ENCODE results near the gene PNMT. TPM values are rescaled to one million over a fixed set of nuclear protein-coding genes. Genes with fewer than 3 reads are reported as not detected.

Gene PNMT
- polyA plus RNA-seq, 3 donors, result not detected

GRCh38 chr17:39648616-39649366 is 19.5 kb upstream of the PNMT start:
- Mint-ChIP-seq H3K27ac (peak overlapping the region in 3 of 7 donors; percentile 2 to 28 (median 27)), H3K36me3 (peaks cover 32% of the 10 kb centered on the region in 2 donors), H3K27me3 (ENCODE audit: low read depth in 3 of 3) (peaks cover 0 to 2% (median 0%) of the 10 kb centered on the region in 3 donors), H3K9me3 (no peaks in the 10 kb centered on the region), H3K4me1 (peaks cover 22% of the 10 kb centered on the region), H3K4me3 (no peak overlapping the region)
- Histone ChIP-seq H3K9me3 (replicated peaks in 1 of 2; ENCODE audit: control insufficient read depth in 1 of 2, insufficient read depth in 1 of 2, low read length in 2 of 2) (no peaks in the 10 kb centered on the region), H2AFZ (ENCODE audit: insufficient read depth, low read depth, low read length, poor library complexity, severe bottlenecking) (no peak overlapping the region), H3K4me2 (replicated peaks; ENCODE audit: extremely low read depth, low read length, poor library complexity, severe bottlenecking) (no peak overlapping the region), H4K20me1 (ENCODE audit: insufficient read depth, low read length) (peaks cover 99% of the 10 kb centered on the region), H3K9ac (ENCODE audit: insufficient read depth, low read length, poor library complexity, severe bottlenecking) (no peak overlapping the region), H3K79me2 (ENCODE audit: insufficient read depth, low read length) (peaks cover 63% of the 10 kb centered on the region), H3K4me1 (ENCODE audit: control insufficient read depth in 1 of 2, insufficient read depth in 2 of 2, low read length in 2 of 2) (peaks cover 0 to 2% of the 10 kb centered on the region in 2 donors), H3K27me3 (ENCODE audit: control insufficient read depth in 2 of 2, insufficient read depth in 2 of 2, low read length in 2 of 2) (no peaks in the 10 kb centered on the region), H3K4me3 (replicated peaks in 1 of 3; ENCODE audit: low read depth in 2 of 3, low read length in 3 of 3) (no peak overlapping the region), H3K36me3 (replicated peaks in 1 of 2; ENCODE audit: control insufficient read depth in 1 of 2, insufficient read depth in 2 of 2, low read length in 2 of 2) (peaks cover 0 to 21% of the 10 kb centered on the region in 2 donors), H3K27ac (ENCODE audit: low read depth in 1 of 2, low read length in 2 of 2) (no peak overlapping the region)
- no peak for DNase-seq
- 90% methylated on average over 12 of the region's 15 CpGs for WGBS (ENCODE audit: insufficient coverage)
- intact Hi-C loops (cut with micrococcal nuclease), result no loop called here
- no peak for TF ChIP-seq CTCF (IDR thresholded peaks at IDR 0.05)

GRCh38 chr17:39650121-39650579 is 18.1 kb upstream of the PNMT start:
- Histone ChIP-seq H2AFZ (ENCODE audit: insufficient read depth, low read depth, low read length, poor library complexity, severe bottlenecking) (no peak overlapping the region), H3K36me3 (replicated peaks in 1 of 2; ENCODE audit: control insufficient read depth in 1 of 2, insufficient read depth in 2 of 2, low read length in 2 of 2) (peaks cover 6 to 30% of the 10 kb centered on the region in 2 donors), H3K4me2 (replicated peaks; ENCODE audit: extremely low read depth, low read length, poor library complexity, severe bottlenecking) (no peak overlapping the region), H3K27me3 (ENCODE audit: control insufficient read depth in 2 of 2, insufficient read depth in 2 of 2, low read length in 2 of 2) (no peaks in the 10 kb centered on the region), H3K9ac (ENCODE audit: insufficient read depth, low read length, poor library complexity, severe bottlenecking) (no peak overlapping the region), H3K4me1 (ENCODE audit: control insufficient read depth in 1 of 2, insufficient read depth in 2 of 2, low read length in 2 of 2) (peaks cover 0 to 2% of the 10 kb centered on the region in 2 donors), H3K9me3 (replicated peaks in 1 of 2; ENCODE audit: control insufficient read depth in 1 of 2, insufficient read depth in 1 of 2, low read length in 2 of 2) (no peaks in the 10 kb centered on the region), H3K79me2 (ENCODE audit: insufficient read depth, low read length) (peaks cover 54% of the 10 kb centered on the region), H3K4me3 (replicated peaks in 1 of 3; ENCODE audit: low read depth in 2 of 3, low read length in 3 of 3) (no peak overlapping the region), H3K27ac (ENCODE audit: low read depth in 1 of 2, low read length in 2 of 2) (no peak overlapping the region), H4K20me1 (ENCODE audit: insufficient read depth, low read length) (peaks cover 99% of the 10 kb centered on the region)
- H3K27ac Mint-ChIP-seq, result no peak overlapping the region
- H3K9me3 Mint-ChIP-seq, result no peaks in the 10 kb centered on the region
- 96% methylated on average over 5 of the region's 11 CpGs for WGBS (ENCODE audit: insufficient coverage)
- no peak for TF ChIP-seq CTCF (IDR thresholded peaks at IDR 0.05)
- peaks cover 38 to 40% of the 10 kb centered on the region in 2 donors for H3K36me3 Mint-ChIP-seq
- DNase-seq, result no peak
- H3K4me1 Mint-ChIP-seq, result peaks cover 23% of the 10 kb centered on the region
- intact Hi-C loops (cut with micrococcal nuclease), result no loop called here
- peaks cover 0 to 2% (median 0%) of the 10 kb centered on the region in 3 donors for H3K27me3 Mint-ChIP-seq (ENCODE audit: low read depth in 3 of 3)
- no peak overlapping the region for H3K4me3 Mint-ChIP-seq

Data from CD14-positive monocyte (primary cell).